ENCODE data around the gene GPR143.

- no peak for TF ChIP-seq EP300 (IDR thresholded peaks at IDR 0.05)
- TF ChIP-seq, protein P1, sequence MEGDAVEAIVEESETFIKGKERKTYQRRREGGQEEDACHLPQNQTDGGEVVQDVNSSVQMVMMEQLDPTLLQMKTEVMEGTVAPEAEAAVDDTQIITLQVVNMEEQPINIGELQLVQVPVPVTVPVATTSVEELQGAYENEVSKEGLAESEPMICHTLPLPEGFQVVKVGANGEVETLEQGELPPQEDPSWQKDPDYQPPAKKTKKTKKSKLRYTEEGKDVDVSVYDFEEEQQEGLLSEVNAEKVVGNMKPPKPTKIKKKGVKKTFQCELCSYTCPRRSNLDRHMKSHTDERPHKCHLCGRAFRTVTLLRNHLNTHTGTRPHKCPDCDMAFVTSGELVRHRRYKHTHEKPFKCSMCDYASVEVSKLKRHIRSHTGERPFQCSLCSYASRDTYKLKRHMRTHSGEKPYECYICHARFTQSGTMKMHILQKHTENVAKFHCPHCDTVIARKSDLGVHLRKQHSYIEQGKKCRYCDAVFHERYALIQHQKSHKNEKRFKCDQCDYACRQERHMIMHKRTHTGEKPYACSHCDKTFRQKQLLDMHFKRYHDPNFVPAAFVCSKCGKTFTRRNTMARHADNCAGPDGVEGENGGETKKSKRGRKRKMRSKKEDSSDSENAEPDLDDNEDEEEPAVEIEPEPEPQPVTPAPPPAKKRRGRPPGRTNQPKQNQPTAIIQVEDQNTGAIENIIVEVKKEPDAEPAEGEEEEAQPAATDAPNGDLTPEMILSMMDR (IDR thresholded peaks at IDR 0.05) = no peak
- TF ChIP-seq POLR2A (IDR thresholded peaks at IDR 0.05; ENCODE audit: low read depth) = no peak
- no peak for TF ChIP-seq POLR2AphosphoS5 (IDR thresholded peaks at IDR 0.05)
Observed at GRCh38 chrX:9708086-9708485, 57.6 kb downstream of the GPR143 start.
